Suprapubic skin (tissue), 4 donors: Measurements from ENCODE around the gene RPTOR. TPM values are rescaled to one million over a fixed set of nuclear protein-coding genes. Genes with fewer than 3 reads are reported as not detected.

Experiments used
- DNase-seq, 2 donors: peaks; one replicate each; pipeline ENCODE4 v3.0.0-alpha.2; 2019; ENCODE audit warnings: low spot score in 2 of 2
- H3K27ac ChIP-seq: fragments of 200-600 bp; sonication (generic); one replicate; pipeline ENCODE4 v1.5.1; 2019
- H3K27me3 ChIP-seq: fragments of 200-600 bp; sonication (generic); one replicate; pipeline ENCODE4 v1.5.1; 2019
- H3K36me3 ChIP-seq: fragments of 200-600 bp; sonication (generic); one replicate; pipeline ENCODE4 v1.5.1; 2019
- H3K4me1 ChIP-seq: fragments of 200-600 bp; sonication (generic); one replicate; pipeline ENCODE4 v1.5.1; 2019
- H3K4me3 ChIP-seq: fragments of 200-600 bp; sonication (generic); one replicate; pipeline ENCODE4 v1.5.1; 2019; ENCODE audit warnings: mild to moderate bottlenecking
- H3K9me3 ChIP-seq: fragments of 200-600 bp; sonication (generic); one replicate; pipeline ENCODE4 v1.5.1; 2019
- EP300 ChIP-seq: sonication (generic); formaldehyde crosslinking; IDR thresholded peaks from one replicate; pipeline ENCODE4 v1.6.1; 2017; ENCODE audit warnings: antibody characterized with exemption
- POLR2A ChIP-seq, 2 donors: fragments of 450-650 bp; IDR thresholded peaks; one replicate each; pipeline ENCODE4 v1.6.1; 2017; ENCODE audit warnings: antibody characterized with exemption in 2 of 2, mild to moderate bottlenecking in 2 of 2, moderate library complexity in 2 of 2
- POLR2AphosphoS5 ChIP-seq, 3 donors: sonication (generic); formaldehyde crosslinking; IDR thresholded peaks; one replicate each; pipeline ENCODE4 v1.6.1; 2017; ENCODE audit warnings: antibody characterized with exemption in 3 of 3
- WGBS: methylation state at CpG from one replicate; pipeline ENCODE4 v1.1.5; 2018; 5-methylcytosine and 5-hydroxymethylcytosine counted together
- total RNA-seq, 4 donors: library from RNA; depleted of rRNA; stranded (reverse); fragments of >200 nt; gene quantifications; one replicate each; pipeline ENCODE4 v1.1.0, GENCODE V29; 2016
- TF ChIP-seq, protein P1 (sequence below), 2 donors: fragments of 200-600 bp in 1 of 2; fragments of 450-650 bp in 1 of 2; sonication (generic) in 1 of 2; IDR thresholded peaks; one replicate each; pipeline ENCODE4 v1.5.1; 2016 to 2019; ENCODE audit warnings: antibody characterized with exemption in 2 of 2, mild to moderate bottlenecking in 1 of 2, moderate library complexity in 1 of 2

The RPTOR gene
- total RNA-seq, 4 donors from 2014 or later: 45.8 to 84.6 (median 53.0) TPM

DNA sequence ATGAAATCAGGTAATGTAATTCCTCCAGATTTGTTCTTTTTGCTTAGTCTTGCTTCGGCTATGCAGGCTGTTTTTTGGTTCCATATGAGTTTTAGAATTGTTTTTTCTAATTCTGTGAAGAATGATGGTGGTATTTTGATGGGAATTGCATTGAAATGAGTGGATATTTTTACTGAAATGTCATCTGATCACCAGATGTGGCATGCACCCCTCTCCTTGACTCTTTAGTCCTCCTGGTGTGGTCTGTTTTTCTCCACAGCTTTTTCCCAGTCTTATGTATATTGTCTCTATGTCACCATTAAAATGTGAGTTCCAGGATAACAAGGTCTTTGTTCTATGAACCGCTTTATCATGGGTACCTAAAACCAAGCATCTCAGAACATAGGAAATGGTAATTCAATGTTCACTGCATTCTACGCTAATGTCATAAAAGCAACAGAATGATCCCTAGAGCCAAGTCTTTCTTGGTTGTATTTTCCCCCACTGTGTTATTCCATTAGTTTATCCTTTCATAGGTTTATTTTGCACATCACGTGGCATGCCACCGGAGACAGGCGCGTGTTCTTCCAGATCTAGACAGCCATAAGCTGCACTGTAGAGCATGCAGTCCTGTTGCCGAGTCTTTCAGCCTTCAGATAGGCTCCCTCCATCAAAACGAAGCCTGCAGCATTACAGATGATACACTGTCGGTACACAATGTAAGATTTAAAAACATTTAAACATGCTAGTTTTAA is 172.5 kb downstream of the RPTOR start:
- Histone ChIP-seq H3K9me3 (no peaks in the 10 kb centered on the region), H3K4me1 (peaks cover 13% of the 10 kb centered on the region), H3K36me3 (no peaks in the 10 kb centered on the region), H3K4me3 (no peak overlapping the region), H3K27me3 (no peaks in the 10 kb centered on the region), H3K27ac (no peak overlapping the region)
- TF ChIP-seq POLR2AphosphoS5 (IDR thresholded peaks at IDR 0.05): no peak
- no peak for TF ChIP-seq EP300
- DNase-seq: no peak
- WGBS: 93% methylated on average over 10 of the region's 10 CpGs

DNA sequence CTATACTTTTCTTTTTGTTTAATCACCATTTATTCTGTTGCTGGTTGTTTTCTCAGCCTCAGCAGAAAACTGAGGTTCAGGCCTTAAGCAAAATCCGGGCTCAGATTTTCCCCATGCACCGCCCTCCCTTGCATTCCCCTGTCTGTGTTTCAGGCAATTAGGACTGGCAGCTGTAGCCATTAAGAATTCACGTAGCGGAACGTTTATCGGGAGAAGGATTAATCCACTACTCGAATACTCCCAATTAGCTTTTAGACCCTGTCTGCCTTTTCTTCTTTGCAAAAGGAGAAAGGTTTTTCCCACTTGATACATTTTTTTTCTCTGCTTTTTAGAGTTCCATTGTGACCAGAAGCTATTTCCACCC is 173.1 kb downstream of the RPTOR start:
- no peaks in the 10 kb centered on the region for H3K27me3 ChIP-seq
- WGBS: 87% methylated on average over 7 of the region's 7 CpGs
- no peak overlapping the region for H3K27ac ChIP-seq
- no peak for DNase-seq
- H3K36me3 ChIP-seq: no peaks in the 10 kb centered on the region
- no peak for TF ChIP-seq POLR2AphosphoS5 (IDR thresholded peaks at IDR 0.05)
- no peak for TF ChIP-seq EP300
- TF ChIP-seq, protein P1, sequence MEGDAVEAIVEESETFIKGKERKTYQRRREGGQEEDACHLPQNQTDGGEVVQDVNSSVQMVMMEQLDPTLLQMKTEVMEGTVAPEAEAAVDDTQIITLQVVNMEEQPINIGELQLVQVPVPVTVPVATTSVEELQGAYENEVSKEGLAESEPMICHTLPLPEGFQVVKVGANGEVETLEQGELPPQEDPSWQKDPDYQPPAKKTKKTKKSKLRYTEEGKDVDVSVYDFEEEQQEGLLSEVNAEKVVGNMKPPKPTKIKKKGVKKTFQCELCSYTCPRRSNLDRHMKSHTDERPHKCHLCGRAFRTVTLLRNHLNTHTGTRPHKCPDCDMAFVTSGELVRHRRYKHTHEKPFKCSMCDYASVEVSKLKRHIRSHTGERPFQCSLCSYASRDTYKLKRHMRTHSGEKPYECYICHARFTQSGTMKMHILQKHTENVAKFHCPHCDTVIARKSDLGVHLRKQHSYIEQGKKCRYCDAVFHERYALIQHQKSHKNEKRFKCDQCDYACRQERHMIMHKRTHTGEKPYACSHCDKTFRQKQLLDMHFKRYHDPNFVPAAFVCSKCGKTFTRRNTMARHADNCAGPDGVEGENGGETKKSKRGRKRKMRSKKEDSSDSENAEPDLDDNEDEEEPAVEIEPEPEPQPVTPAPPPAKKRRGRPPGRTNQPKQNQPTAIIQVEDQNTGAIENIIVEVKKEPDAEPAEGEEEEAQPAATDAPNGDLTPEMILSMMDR (IDR thresholded peaks at IDR 0.05): no peak
- TF ChIP-seq POLR2A (IDR thresholded peaks at IDR 0.05): no peak
- H3K9me3 ChIP-seq: no peaks in the 10 kb centered on the region
- H3K4me1 ChIP-seq: peaks cover 13% of the 10 kb centered on the region
- no peak overlapping the region for H3K4me3 ChIP-seq

DNA sequence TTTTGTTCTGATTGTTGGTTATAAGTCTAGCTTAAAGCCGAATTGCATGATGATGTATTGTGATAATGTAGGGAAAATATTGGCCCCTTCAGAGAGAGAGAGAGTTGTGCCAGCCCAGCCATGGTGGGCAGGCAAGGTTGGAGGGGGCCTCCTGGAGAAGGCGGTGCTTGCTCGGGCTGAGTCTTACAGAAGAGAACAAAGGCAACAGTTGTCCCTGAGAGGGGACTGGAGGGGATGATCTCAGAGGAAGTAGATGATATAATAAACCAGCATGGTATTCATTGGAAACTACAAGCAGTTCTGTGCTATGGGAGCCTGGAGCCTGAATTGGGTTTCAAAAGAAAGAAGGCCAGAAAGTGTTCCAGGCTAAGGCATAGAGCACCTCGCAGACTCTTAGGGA is 173.8 kb downstream of the RPTOR start:
- Histone ChIP-seq H3K9me3 (no peaks in the 10 kb centered on the region), H3K27me3 (no peaks in the 10 kb centered on the region), H3K27ac (no peak overlapping the region), H3K36me3 (no peaks in the 10 kb centered on the region), H3K4me1 (peaks cover 9% of the 10 kb centered on the region), H3K4me3 (no peak overlapping the region)
- TF ChIP-seq EP300: no peak
- TF ChIP-seq POLR2AphosphoS5 (IDR thresholded peaks at IDR 0.05): no peak
- TF ChIP-seq, protein P1 (IDR thresholded peaks at IDR 0.05): no peak
- TF ChIP-seq POLR2A (IDR thresholded peaks at IDR 0.05): no peak
- no peak for DNase-seq
- 78% methylated on average over 4 of the region's 4 CpGs for whole genome bisulfite sequencing

DNA sequence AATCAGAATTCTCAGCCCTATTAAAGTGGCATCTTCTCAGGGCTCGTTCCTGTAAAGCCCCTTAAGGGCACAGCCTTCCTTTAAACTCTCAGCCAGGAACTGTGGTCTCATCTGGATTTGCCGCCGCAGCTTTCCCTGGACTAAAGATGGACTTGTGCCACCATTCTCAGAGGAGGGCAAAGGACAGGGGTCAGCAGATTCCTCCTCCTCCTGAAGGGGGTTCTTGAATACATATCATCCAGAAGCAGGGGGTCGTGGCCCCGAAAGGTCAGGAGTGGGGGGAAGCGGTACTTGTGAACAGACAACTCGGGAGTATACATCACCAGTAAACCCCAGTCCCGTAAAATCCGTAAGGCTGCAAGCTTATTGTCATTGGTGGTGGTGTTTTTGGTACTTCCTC is 174.8 kb downstream of the RPTOR start:
- peaks cover 11% of the 10 kb centered on the region for H3K4me1 ChIP-seq
- no peak for TF ChIP-seq EP300
- TF ChIP-seq POLR2AphosphoS5 (IDR thresholded peaks at IDR 0.05): no peak
- no peak for TF ChIP-seq POLR2A (IDR thresholded peaks at IDR 0.05)
- no peaks in the 10 kb centered on the region for H3K9me3 ChIP-seq
- H3K27me3 ChIP-seq: no peaks in the 10 kb centered on the region
- H3K36me3 ChIP-seq: no peaks in the 10 kb centered on the region
- WGBS: 83% methylated on average over 9 of the region's 9 CpGs
- no peak for DNase-seq
- H3K27ac ChIP-seq: no peak overlapping the region
- no peak overlapping the region for H3K4me3 ChIP-seq

DNA sequence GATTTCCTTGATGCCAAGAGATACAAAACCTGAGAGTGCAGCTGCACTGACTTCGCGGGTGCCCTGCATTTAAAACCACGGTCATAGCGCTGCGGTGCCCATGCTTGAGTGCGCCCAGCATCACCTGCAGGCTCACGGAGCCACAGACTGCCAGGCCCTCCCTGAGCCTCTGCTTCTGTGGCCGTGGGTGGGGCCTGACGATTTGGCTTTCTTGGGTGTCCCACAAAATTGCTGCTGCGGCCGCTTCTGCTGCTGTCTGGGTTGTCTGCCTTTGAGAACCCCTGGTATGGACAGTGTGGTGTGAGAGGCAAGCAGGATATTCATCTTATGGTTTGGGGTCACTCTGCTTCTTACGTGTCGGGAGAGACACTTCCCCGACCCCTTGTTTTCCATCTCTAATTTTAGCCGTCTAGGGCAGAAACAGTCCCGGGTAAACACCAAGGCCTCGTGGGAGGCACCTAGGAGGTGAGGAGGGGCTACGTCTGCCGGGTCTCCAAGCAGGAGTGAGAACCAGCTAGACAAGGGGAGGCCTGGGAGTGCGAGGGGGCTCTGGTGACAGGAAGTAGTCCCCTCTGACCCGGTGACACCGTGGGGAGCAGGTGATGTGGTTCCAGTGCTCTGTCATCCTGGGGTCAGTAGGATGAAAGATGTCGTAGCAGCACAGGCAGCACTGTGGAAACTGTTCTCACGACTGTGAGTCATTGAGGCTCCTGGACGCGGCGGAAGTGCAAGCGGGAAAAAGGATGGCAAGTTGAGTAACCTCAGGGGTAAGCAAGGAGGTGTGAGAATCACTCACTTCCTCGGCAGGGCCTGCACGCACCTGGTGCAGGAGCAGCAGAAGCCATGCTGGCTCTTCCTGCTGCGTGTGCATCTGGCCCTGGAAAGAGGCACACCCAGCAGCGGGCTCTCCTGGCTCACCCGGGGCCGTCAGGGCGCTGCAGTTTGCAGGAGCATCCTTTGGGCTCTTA is 176.3 kb downstream of the RPTOR start:
- 69% methylated on average over 29 of the region's 35 CpGs for WGBS
- DNase-seq: no peak
- TF ChIP-seq POLR2A (IDR thresholded peaks at IDR 0.05) (no peak), POLR2AphosphoS5 (IDR thresholded peaks at IDR 0.05) (no peak), EP300 (no peak)
- TF ChIP-seq, protein P1 (IDR thresholded peaks at IDR 0.05): no peak
- Histone ChIP-seq H3K27ac (no peak overlapping the region), H3K4me1 (peaks cover 18% of the 10 kb centered on the region), H3K36me3 (no peaks in the 10 kb centered on the region), H3K4me3 (no peak overlapping the region), H3K9me3 (no peaks in the 10 kb centered on the region), H3K27me3 (no peaks in the 10 kb centered on the region)

DNA sequence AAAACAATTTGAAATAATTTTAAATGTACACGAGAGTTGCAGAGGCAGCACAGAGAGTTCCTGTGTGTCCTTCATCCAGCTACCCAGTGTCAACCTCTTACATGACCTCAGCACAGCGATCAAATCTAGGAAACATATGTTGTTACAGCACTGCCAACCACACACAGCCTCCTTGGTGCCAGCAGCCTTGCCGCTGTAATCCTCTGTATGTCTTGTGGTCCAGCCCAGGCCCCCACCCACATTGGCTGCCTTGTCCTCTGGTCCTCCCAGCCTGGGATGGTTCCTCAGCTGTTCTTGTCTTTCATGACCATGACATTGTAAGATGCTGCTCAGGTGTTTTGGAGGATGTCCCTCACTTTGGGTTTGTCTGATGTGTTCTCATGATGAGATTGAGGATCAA is 178.0 kb downstream of the RPTOR start:
- no peak for DNase-seq
- Histone ChIP-seq H3K36me3 (peaks cover 4% of the 10 kb centered on the region), H3K4me1 (peaks cover 18% of the 10 kb centered on the region), H3K27ac (no peak overlapping the region), H3K4me3 (no peak overlapping the region), H3K9me3 (no peaks in the 10 kb centered on the region), H3K27me3 (no peaks in the 10 kb centered on the region)
- TF ChIP-seq POLR2A (IDR thresholded peaks at IDR 0.05): no peak
- TF ChIP-seq POLR2AphosphoS5 (IDR thresholded peaks at IDR 0.05): no peak
- TF ChIP-seq EP300: no peak
- TF ChIP-seq, protein P1 (IDR thresholded peaks at IDR 0.05): no peak
- WGBS: 86% methylated on average over 3 of the region's 3 CpGs
